Measurements from ENCODE around the gene METTL14. TPM values are rescaled to one million over a fixed set of nuclear protein-coding genes. Genes with fewer than 3 reads are reported as not detected.

The METTL14 gene
- total RNA-seq, 1 experiment from 2014 or later: 32.6 TPM

Other genes starting within 250 kb of the METTL14 start
- 117 and 134 TPM in 2 replicates for gene SEC24D, start 150.7 kb downstream of the METTL14 start, total RNA-seq (2022)
- gene SYNPO2, start 203.5 kb downstream of the METTL14 start, total RNA-seq (2022): 0.42 and 0.61 TPM in 2 replicates